Fibroblast of skin of left quadriceps (primary cell): Measurements from ENCODE around the gene ADNP2.
A peak's percentile ranks its signal among the peaks of the same experiment; 100 is the strongest.
"Not testable (repeated sequence)": the region's sequence is repeated elsewhere in the genome, so short reads cannot be mapped to it uniquely, and the experiment has no call there.

Source experiments
- DNase-seq, 2 experiments: peaks; one replicate each; pipeline ENCODE4 v3.0.0-alpha.2; 2013; ENCODE audit warnings: low read depth in 2 of 2

Gene ADNP2

DNA sequence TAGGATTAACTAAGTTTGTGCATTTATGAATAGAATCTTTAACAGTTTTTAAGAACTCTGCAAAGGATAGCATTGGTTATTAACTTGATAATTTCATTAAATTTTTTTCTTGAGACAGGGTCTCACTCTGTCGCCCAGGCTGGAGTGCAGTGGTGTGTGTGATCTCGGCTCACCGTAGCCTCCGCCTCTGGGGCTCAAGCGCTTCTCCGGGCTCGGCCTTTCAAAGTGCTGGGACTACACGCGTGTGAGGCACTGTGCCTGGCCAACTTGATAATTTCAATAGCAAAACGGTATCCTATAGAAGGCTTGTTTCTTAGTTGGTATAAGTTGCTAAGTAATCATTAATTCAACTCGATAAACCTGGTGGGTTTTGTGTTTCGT is 38.0 kb downstream of the ADNP2 start:
- no peak for DNase-seq

DNA sequence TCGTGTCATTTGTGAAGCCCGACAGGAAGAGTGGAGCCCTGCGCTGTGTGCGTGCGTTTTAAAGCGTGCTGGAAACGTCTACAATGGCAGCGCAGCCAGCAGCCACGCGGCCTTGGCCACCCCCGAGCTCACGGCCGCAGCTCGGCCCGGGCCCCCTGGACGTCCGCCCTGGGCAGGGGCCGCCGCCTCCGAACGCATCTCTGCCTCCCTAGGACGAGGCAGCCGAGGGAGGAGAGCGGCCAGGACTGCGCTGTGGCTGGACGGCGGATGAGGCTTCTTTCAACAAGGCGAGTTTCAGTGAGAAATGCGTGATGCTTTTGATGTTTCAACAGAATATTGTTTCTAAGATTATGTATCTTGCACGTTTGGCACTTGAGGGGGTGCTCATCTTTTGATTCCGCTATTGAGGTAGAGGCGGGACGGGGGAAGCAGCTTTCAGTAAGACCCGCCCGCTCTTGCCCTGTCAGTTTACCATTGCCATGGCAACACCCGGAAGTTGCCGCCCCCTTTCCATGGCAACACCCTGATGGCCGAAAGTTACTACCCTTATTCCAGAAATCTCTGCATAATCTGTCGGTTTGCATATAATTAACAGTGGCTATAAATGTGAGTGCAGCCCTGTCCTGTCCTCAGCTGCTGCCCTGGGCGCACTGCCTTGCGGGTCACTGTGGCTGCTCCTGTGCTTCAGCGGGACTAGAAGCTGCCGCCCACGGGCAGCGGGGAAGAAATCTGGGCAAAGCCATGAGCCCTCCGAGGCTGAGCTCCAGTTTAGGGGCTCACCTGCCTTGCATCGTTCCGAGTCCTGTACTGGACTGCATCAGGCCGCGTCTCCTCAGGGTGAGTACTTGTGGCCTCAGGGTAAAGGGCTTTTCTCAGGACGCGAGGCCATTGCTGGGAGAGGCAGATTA is 38.6 kb downstream of the ADNP2 start:
- DNase-seq: peak; percentile 59 to 67

- no peak for DNase-seq
Measured at GRCh38 chr18:80148326-80149199, 39.5 kb downstream of the ADNP2 start.

DNA sequence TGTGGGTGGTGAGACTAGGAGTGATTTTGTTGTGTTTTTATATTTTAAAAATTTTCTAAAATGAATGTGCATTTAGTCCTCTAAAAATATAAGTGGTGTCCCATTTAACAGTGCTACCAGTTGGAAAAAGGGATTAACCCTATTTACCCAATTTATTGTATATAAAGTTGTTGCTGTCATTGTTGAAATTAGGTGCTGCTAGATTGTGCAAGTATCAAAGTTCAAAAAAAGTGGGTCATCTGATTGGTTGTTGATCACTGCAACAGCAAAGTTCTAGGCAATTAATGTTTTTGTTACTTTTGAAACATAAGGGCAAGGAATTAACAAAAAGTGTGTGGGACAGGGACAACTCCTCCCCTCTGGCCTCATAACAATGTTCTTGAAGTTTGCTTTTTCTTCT is 40.6 kb downstream of the ADNP2 start:
- no peak for DNase-seq

GRCh38 chr18:80154293-80154692 is 45.2 kb downstream of the ADNP2 start:
- DNase-seq: no peak

DNA sequence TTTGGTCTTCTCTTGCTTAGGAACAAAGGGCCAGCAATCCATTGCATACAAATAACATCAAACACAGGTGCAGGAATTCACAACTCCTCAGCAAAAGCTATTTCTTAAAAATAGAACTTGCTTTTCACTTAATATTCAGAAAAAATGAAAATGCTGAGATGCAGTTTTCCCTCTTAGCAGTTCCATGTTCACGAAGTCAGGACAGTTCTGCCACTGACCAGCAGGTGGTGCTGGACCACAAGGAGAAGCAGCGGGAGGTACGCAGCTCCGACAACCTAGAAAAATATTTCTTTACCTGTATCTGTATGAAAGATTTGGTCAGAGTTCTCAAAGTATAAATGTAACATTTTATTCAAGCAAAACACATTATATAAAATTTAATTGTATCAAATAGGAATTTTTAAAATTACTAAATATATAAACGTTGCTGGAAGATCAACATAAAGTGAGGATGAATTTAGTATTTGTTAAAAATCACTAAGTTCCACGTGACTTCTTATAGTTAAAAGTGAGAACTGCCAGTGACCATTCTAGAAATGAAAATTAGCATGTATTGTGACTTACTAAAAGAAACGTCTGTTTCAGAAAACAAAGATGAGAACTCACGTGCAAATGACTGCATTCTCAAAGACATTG is 48.8 kb downstream of the ADNP2 start:
- peak in 1 of 2 experiments; percentile 30 for DNase-seq

GRCh38 chr18:80158365-80158764 is 49.3 kb downstream of the ADNP2 start:
- no peak for DNase-seq

- no peak for DNase-seq
Measured at GRCh38 chr18:80159713-80160636, 50.9 kb downstream of the ADNP2 start.

GRCh38 chr18:80161781-80162417 is 52.8 kb downstream of the ADNP2 start:
- no peak for DNase-seq

GRCh38 chr18:80163183-80163582 is 54.1 kb downstream of the ADNP2 start:
- no peak for DNase-seq

DNA sequence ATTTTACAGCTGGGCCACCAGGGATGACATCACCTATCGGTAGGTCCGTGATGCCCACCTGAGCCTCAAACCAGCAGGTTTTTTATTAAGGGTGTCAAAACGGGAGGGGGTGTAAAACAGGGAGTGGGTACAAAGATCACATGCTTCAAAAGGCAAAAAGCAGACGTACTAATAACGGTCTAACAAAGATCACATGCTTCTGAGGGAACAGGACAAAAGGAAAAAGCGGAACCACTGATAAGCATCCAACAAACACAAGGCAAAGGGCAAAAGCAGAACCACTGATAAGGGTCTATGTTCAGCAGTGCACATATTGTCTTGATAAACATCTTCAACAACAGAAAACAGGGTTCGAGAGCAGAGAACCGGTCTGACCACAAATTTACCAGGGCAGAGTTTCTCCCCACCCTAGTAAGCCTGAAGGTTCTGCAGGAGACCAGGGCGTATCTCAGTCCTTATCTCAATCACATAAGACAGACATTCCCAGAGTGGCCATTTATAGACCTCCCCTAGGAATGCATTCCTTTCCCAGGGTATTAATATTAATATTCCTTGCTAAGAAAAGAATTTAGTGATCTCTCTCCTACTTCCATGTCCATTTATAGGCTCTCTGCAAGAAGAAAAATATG is 55.8 kb downstream of the ADNP2 start:
- DNase-seq: not testable (repeated sequence)

DNA sequence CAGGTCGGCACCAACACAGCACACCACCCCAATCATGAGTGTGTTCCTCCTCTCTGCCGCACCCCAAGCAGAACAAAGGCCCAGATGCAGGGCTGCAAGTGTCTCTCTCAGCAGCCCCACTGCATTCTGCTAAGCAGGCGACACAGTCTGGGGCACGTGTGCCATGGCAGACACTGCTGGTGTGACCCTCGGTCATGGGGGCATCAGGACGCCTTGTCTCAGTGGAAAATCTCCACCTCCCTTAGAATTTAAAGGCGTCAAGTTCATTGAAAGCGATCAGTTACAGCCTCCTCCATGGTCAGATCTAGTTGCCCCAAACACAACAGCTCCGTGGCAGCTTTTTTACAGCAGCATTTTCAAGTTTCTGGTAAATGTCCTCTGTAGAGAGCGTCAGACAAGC is 57.2 kb downstream of the ADNP2 start:
- DNase-seq: no peak

DNA sequence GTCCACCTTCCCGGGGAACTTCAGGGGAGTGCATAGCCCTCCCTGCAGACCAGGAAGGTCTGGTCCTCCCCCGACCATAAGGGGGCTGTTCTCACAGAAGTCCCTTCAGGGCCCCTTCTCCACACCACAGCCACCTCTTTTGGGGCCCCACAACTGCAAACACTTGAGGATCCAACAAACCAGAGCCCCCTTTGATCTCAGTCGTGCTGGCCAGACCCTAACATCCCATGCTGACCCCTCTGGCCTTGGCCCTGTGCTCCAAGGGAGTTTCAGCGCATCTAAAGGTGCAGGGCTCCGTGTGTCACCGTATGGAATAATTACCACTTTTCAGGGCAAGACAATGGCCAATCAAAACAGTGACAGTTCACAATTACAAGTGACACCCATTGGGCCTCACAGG is 57.7 kb downstream of the ADNP2 start:
- no peak for DNase-seq

GRCh38 chr18:80167331-80167730 is 58.3 kb downstream of the ADNP2 start:
- no peak for DNase-seq

DNA sequence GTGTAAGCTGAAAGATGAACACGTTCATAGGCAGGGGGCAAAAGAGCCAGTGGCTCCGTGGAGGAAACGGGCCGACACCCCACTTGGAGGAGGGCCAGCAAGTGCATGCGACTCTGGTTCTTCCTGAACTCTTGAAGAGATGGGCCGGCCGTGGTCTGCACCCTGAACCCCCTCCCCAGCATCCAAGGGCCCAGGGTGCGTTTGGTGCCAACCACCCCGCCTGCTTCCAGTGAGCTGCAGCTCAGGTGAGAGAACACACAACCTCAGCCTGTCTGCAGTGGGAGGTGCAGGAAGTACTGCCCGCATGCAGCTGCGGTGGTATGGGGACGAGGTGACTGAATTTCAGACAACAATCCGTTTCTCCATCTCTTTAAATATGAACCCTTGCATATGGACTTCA is 58.9 kb downstream of the ADNP2 start:
- no peak for DNase-seq

GRCh38 chr18:80168346-80168745 is 59.3 kb downstream of the ADNP2 start:
- peak in 1 of 2 experiments; percentile 24 for DNase-seq

DNA sequence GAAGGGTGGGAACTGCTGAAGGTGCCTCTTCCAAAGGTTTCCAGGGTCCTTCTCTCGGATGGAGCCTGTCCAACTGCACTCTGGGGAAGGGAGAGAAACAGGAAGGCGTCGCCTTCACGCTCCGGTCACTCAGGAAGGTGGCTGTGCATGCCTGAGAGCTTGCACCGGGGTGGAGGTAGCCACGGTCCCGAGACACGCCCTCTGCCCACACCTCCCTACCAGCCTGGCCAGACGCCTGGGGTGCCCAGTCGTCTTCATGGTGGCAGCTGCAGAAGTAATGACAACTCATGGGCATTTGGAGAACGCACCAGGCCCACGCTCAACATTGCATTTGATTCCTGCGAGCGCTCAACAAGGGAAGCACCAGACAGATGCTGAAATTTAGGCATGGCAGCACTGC is 59.9 kb downstream of the ADNP2 start:
- DNase-seq: no peak

GRCh38 chr18:80169607-80170006 is 60.5 kb downstream of the ADNP2 start:
- DNase-seq: no peak

DNA sequence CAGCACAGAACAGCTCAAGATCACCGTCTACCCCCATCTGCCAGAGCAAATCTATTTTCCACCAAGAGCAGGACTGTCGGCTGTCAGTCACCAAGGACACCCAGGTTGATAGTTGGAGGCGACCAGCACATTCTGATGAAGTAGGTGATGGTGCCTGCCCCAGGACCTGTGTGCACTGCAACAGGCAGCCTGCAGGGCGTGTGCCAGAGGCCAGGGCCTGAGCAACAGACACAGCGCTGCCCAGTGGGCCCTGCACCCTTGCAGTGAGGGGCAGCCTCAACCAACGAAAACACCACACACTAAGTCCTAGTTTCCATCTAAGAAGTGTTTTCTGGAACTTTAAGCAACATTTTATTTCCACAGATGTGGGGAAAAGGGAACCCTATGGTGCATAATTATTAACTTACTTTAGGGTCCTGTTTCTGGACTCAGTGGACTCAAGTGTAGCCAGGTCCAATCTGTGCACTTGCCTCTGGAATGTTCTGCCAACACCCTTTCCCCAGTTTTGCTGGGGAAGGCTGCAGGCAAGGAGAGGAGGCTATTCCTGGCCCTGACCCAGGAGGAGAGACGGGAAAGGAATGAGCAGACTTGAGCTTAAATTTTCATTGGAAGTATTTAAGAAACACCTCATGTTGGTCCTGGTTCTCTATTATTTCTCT is 61.5 kb downstream of the ADNP2 start:
- no peak for DNase-seq
